ENCODE results near the gene HADHA. TPM values are rescaled to one million over a fixed set of nuclear protein-coding genes. Genes with fewer than 3 reads are reported as not detected.

Gene HADHA
- total RNA-seq, 1 donor from 2014 or later = 120 TPM

- Histone ChIP-seq H3K4me3 (peak overlapping the region; percentile 88), H3K79me2 (ENCODE audit: low read depth) (peaks cover 69% of the 10 kb centered on the region), H3K27ac (no peak overlapping the region), H3K36me3 (no peaks in the 10 kb centered on the region), H4K20me1 (ENCODE audit: low read depth) (peaks cover 4% of the 10 kb centered on the region), H2AFZ (replicated peaks) (no peak overlapping the region), H3K9ac (no peak overlapping the region), H3F3A (ENCODE audit: low read depth) (peaks cover 15% of the 10 kb centered on the region), H3K9me3 (ENCODE audit: low read depth) (no peaks in the 10 kb centered on the region), H3K4me1 (peaks cover 7% of the 10 kb centered on the region), H3K27me3 (no peaks in the 10 kb centered on the region), H3K4me2 (peak overlapping the region; percentile 87)
- peaks cover 2% of the 10 kb centered on the region for H3K9me3 Mint-ChIP-seq
- no peak overlapping the region for H3K27ac Mint-ChIP-seq
- peak overlapping the region; percentile 70 for H3K4me3 Mint-ChIP-seq
- H3K36me3 Mint-ChIP-seq = peaks cover 4% of the 10 kb centered on the region
- TF ChIP-seq EZH2phosphoT487 (IDR thresholded peaks at IDR 0.05) (no peak), EZH2 (IDR thresholded peaks at IDR 0.05) (no peak), CTCF (IDR thresholded peaks at IDR 0.05) (no peak)
- no peak for DNase-seq (ENCODE audit: low spot score)
- H3K4me1 Mint-ChIP-seq = peaks cover 39% of the 10 kb centered on the region
- peaks cover 2% of the 10 kb centered on the region for H3K27me3 Mint-ChIP-seq (ENCODE audit: insufficient read depth, low read depth)
Measured at GRCh38 chr2:26241928-26242436, 2.5 kb downstream of the HADHA start.

- TF ChIP-seq EZH2 (IDR thresholded peaks at IDR 0.05) (no peak), CTCF (IDR thresholded peaks at IDR 0.05) (no peak)
- no peak overlapping the region for H3K4me3 Mint-ChIP-seq
Measured at GRCh38 chr2:26238311-26238958, 6.0 kb downstream of the HADHA start.

GRCh38 chr2:26237868-26238267 is 6.6 kb downstream of the HADHA start:
- H3K79me2 ChIP-seq (ENCODE audit: low read depth) = peaks cover 34% of the 10 kb centered on the region
- TF ChIP-seq CTCF (IDR thresholded peaks at IDR 0.05) (no peak), EZH2 (IDR thresholded peaks at IDR 0.05) (no peak), EZH2phosphoT487 (IDR thresholded peaks at IDR 0.05) (no peak)
- H3K4me3 ChIP-seq = no peak overlapping the region
- no peak overlapping the region for H3K4me3 Mint-ChIP-seq
- H3K27me3 ChIP-seq = no peaks in the 10 kb centered on the region
- H4K20me1 ChIP-seq (ENCODE audit: low read depth) = no peaks in the 10 kb centered on the region
- H3K36me3 Mint-ChIP-seq = peaks cover 13% of the 10 kb centered on the region
- no peaks in the 10 kb centered on the region for H3K9me3 Mint-ChIP-seq
- DNase-seq (ENCODE audit: low spot score) = no peak
- no peaks in the 10 kb centered on the region for H3K9me3 ChIP-seq (ENCODE audit: low read depth)
- no peaks in the 10 kb centered on the region for H3K36me3 ChIP-seq
- peaks cover 18% of the 10 kb centered on the region for H3K4me1 Mint-ChIP-seq
- H3K4me2 ChIP-seq = no peak overlapping the region
- no peak overlapping the region for H3K9ac ChIP-seq
- H3K27me3 Mint-ChIP-seq (ENCODE audit: insufficient read depth, low read depth) = no peaks in the 10 kb centered on the region
- no peak overlapping the region for H3K27ac Mint-ChIP-seq
- H3F3A ChIP-seq (ENCODE audit: low read depth) = no peaks in the 10 kb centered on the region
- no peak overlapping the region for H2AFZ ChIP-seq (replicated peaks)
- no peaks in the 10 kb centered on the region for H3K4me1 ChIP-seq
- H3K27ac ChIP-seq = no peak overlapping the region

More at GRCh38 chr2:26238311-26238958, 6.0 kb downstream of the HADHA start:
- Histone ChIP-seq H3K79me2 (ENCODE audit: low read depth) (peaks cover 40% of the 10 kb centered on the region), H3K4me3 (no peak overlapping the region), H3K9me3 (ENCODE audit: low read depth) (no peaks in the 10 kb centered on the region), H3F3A (ENCODE audit: low read depth) (no peaks in the 10 kb centered on the region), H3K9ac (no peak overlapping the region), H2AFZ (replicated peaks) (no peak overlapping the region), H3K27ac (no peak overlapping the region), H3K27me3 (no peaks in the 10 kb centered on the region), H3K36me3 (no peaks in the 10 kb centered on the region), H3K4me1 (no peaks in the 10 kb centered on the region), H3K4me2 (no peak overlapping the region), H4K20me1 (ENCODE audit: low read depth) (no peaks in the 10 kb centered on the region)
- no peak overlapping the region for H3K27ac Mint-ChIP-seq
- H3K27me3 Mint-ChIP-seq (ENCODE audit: insufficient read depth, low read depth) = no peaks in the 10 kb centered on the region
- no peak for DNase-seq (ENCODE audit: low spot score)
- H3K9me3 Mint-ChIP-seq = no peaks in the 10 kb centered on the region
- H3K36me3 Mint-ChIP-seq = peaks cover 11% of the 10 kb centered on the region
- H3K4me1 Mint-ChIP-seq = peaks cover 23% of the 10 kb centered on the region
